ENCODE measurements around the gene NAA20.

DNA sequence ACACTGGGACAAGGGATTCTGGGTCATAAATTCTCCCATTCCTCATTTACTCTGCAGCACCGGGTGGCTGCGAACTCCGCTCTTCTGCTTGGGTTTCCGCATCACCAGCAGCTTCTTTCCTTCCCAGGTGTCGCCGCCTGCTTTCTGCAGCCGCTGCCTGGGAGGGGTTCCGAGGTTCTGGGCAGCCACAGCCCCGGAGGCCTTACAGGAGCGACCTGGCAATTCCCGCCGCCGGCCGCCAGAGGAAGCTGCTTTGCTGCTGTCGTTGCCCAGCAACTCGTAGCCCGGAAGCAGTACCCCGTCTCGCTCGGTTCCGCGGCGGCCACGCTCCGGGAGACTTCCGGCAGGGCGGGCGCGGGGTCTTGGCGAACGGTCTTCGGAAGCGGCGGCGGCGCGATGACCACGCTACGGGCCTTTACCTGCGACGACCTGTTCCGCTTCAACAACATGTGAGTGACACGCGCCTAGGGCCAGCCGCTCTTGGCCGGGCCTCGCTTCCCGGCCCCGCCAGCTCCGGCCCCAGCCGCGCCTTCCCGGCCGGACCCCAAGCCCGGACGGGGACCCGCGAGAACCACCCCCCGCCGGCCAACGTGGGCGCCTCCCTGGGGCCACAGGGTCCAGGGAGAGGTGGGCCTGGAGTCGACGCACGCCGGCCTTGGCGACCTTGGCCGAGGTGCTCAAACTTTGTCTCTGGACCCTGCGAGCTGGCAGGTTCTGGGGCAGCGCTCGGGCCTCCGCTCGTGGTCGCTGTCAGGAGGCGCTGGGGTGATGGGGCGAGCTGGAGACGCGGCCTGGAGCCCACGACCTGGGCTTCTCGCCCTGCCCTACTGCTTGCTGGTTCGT lies at the start of gene NAA20:
- TF ChIP-seq, protein P1, sequence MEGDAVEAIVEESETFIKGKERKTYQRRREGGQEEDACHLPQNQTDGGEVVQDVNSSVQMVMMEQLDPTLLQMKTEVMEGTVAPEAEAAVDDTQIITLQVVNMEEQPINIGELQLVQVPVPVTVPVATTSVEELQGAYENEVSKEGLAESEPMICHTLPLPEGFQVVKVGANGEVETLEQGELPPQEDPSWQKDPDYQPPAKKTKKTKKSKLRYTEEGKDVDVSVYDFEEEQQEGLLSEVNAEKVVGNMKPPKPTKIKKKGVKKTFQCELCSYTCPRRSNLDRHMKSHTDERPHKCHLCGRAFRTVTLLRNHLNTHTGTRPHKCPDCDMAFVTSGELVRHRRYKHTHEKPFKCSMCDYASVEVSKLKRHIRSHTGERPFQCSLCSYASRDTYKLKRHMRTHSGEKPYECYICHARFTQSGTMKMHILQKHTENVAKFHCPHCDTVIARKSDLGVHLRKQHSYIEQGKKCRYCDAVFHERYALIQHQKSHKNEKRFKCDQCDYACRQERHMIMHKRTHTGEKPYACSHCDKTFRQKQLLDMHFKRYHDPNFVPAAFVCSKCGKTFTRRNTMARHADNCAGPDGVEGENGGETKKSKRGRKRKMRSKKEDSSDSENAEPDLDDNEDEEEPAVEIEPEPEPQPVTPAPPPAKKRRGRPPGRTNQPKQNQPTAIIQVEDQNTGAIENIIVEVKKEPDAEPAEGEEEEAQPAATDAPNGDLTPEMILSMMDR (conservative IDR thresholded peaks at IDR 0.05 in 1 of 2, IDR thresholded peaks at IDR 0.05 in 1 of 2; ENCODE audit: extremely low read depth in 1 of 2, insufficient read depth in 1 of 2, low read depth in 1 of 2, low read length in 2 of 2) = peak; percentile 48 to 77
- no peak for TF ChIP-seq EZH2 (IDR thresholded peaks at IDR 0.05; ENCODE audit: borderline replicate concordance, low read length)
